NCI-H524 (cell line): Measurements from ENCODE around the gene SLC35F3.
A peak's percentile ranks its signal among the peaks of the same experiment; 100 is the strongest.
"Not testable (repeated sequence)": the region's sequence is repeated elsewhere in the genome, so short reads cannot be mapped to it uniquely, and the experiment has no call there.

Source experiments
- DNase-seq, 2 experiments: peaks; one replicate each; lab custom pipeline; 2025; lab: John Stamatoyannopoulos, UW

SLC35F3 gene

DNA sequence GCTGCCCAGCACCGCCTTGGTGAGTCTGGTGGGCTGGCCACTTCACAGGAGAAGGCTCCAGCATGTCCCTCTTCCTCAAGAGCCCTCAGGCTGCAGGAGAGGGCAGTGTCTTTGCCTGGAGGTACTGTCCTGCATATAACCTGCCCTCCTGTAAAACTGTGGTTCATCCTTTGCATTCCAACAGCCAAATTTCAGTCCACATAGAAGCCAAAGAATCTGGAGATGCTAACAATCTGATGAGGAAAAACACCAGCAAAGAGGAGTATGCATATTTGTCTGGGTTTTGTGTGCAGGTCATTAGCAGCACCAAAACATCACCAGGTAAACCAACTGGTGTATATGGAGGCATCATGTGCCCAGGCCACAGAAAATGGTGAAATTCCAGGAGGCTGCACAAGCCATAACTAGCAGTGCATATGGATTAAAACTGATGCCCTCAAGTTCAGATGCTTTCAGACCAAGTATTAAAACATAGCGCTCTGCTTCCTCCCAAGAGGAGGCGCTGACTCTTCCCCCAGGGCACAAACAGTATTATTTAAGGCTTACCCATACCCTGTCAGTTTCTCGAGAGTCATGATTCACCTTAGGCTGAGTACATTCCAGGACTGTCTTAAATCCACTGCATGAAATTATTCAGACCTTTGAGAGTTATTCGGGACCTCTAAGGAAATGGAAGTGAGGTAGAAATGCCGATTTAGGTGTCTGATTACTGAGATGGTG, 318.2 kb downstream of the SLC35F3 start:
- DNase-seq: no peak

DNA sequence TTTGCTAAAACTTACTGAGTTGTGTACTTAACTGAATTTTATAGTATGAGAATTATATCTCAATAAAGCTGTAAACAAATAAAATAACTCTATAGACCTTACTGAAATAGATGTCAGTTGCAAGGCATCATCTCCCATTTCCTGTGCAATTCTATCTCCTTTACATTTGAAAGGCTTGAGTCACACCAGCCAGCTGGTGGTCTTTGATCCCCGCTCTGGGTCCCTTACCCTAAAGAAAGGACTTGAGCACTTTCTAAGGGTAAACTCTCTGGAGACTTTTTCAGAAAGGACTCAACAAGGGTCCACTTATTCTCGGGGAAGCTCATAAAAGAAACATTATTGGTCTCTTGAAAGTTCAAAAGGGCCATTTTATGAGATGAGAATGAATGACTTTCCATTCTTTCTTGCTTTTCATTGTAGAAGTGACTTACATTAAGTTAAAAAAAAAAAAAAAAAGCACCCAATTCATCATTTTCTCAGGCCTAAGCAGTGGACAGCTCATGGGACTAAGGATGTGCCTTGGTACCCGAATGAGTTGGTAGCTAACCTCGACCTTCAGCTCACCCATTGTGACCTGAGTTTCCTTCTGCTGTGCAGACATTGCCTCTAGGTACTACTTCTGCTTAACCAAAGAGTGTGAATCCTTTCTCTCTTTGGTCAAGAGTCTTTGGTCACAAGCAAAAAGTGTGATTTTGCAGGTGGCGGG, 321.8 kb downstream of the SLC35F3 start:
- no peak for DNase-seq

DNA sequence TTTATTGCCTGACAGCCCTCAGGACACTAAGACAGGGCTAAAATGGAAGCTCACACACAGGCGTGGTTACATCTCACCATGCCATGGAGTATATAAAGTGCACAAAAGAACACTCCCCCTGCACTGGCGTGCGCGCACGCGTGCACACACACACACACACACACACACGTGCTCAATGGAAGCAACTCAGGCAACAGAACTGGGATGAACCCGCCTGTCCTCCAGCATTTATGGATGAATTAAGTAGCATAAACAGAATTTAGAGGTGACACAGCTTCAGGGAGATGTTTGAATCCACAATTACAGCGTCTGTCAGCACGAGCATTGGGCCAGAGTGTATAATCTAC, 322.3 kb downstream of the SLC35F3 start:
- DNase-seq: no peak

DNA sequence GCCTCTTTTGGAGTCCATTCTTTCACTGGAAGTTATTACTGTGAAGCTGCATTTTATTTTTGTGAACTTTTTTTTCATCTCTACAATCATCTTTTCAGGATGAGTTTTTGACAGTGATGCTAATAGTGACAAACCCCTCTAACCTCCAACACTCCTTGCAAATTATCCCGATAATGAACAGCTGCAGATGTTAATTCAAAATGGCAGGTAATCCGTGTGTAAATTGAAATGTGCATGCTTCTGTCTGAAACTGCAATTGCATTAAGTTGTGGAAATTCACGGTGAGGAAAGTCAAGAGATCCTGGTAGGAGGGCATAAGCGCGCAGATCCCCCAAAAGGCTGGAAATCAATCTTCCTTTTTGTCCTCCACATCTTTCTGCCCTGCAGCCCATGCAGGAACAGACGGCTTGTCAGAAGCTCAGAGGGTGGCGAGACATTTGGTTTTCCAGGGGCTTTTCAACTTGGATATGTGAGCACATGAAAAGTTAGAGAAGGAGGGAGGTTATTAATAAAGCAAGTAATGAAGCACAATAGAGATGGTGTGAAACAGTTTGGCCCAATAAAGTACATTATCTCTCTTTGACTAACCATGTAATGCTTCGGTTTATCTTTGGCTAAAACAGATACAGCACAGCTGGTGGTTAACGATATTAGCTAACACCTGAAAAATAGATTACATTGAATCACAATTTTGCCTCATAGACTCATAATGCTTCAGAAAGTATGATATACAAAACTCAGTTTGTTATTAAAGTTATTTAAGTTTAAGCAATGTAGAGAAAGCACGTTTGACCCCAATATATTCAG, 325.3 kb downstream of the SLC35F3 start:
- peak in 1 of 2 experiments; percentile 14 for DNase-seq

DNA sequence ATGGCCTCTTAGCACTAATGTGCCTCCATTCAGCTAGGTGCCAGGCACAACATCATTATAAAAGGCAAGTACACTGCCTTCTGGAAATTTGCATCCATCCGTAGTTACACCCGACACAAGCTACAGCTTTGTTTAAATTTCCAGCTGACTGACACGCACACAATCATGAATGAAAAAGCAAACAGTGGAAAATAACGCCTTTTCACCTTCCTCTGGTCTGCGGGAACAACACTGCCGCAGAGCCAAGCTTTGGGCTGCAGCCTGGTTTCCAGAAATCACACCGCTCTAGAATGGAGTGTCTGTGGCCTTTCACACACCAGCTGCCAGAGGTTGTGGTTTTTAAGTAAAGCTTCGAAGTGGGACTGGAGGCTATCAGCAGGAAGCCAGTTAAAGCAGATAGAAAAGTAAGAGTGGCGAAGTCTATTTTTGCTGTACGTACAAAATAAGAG, 326.0 kb downstream of the SLC35F3 start:
- no peak for DNase-seq

DNA sequence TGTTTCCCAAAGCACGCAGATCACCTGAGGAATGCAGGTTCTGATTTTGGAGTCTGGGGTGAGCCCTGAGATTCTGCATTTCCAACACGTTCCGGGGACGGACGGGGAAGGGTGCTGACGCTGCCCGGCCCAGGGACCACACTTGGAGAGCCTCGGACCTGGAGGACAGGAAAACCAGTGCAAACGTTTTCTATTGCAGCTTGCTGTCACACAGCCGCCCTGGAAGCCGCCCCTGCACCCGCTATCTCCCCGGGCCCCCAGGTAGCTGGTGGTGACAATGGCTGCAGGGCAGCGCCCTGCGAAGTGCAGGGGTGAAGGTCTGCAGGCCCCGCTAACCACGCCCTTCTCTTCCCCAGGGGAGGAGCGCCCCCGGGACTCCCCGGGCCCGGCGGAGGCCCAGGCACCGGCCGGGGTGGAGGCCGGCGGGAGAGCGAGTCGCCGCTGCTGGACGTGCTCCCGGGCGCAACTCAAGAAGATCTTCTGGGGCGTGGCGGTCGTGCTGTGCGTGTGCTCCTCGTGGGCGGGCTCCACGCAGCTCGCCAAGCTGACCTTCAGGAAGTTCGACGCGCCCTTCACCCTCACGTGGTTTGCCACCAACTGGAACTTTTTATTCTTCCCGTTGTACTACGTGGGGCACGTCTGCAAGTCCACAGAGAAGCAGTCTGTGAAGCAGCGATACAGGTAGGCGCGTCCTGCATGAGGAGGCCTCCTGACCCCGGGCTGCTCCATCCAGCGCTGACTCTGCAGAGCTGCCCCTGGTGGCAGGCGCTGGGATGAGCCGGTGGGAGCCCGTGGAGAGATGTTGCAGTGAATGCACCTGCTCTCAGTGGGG, 326.8 kb downstream of the SLC35F3 start:
- no peak for DNase-seq

DNA sequence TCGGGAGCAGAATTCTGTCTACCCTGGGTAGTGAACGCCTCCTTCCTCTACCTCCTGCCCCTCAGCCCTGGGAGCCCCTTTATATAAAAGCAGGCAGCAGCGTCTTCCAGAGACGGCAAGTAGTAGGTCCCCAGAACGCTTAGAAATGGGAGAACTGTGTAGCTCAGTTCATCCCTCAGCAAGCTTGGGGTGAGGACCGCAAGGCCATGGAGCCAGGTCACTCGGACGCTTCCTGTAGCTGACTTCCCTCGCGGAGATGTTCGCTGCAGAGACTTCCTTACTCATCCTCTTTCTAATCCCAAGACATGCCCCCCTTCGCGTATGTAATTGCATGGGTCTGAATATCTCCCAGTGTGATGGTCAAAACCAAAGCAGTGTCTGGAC, 327.4 kb downstream of the SLC35F3 start:
- no peak for DNase-seq

DNA sequence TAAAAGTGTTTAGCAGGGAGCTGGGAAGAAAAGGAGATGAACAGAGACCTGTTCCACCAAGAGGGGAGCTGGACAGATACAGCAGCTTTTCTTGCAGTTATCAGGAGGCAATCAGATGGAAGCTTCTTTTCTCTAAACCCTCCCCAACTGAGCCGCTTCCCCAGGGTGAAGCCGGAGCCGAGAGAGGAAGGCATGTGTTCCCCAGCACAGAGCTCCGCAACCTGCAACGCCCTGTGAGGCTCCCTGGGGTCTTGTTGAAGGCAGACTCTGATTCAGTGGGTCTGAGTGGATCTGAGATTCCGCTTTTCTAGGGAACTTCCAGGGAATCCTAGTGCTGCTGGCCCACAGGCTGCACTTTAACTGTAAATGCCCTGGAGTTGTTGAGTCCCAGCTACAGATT, 329.7 kb downstream of the SLC35F3 start:
- DNase-seq: peak in 1 of 2 experiments; percentile 7

DNA sequence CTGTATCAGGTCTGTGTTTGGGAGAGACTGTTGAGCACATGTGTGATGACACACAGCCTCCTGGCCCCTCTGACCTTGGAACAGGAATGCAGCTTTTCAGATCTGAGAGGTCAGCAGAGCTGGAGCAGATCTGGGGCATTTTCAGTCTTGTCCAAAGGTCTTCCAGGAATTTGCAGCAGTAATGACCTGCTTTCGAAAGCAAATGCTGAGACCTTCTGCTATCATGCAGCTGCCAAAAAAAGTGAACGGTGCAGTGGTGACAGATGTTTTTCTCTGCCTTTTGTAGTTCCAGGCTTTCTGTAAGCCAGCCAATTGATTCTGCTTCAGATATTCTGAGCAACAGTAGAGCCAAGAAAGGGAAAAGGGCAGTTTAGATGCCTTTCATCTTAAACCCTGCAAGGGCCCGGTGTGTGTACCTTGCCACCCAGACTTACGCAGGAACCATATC, 331.0 kb downstream of the SLC35F3 start:
- DNase-seq: peak in 1 of 2 experiments; percentile 16

DNA sequence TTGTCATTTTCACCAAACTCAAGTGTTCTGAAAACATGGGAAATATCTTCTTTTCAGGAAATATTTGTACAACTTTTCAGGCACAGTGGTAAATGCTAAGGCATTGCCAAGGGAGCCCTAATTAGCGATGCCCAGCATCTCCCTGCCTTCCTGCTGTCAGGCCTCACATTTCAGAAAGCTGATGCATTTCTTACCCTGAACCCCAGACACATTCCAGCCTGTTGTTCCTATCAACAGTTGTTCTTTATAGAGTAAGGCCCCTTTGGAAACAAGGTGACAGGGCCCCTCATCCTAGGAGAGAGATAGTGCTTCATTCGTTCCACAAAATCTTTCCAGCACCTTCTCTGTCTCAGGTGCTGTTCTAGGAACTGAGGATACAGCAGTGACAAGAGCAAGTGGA, 332.9 kb downstream of the SLC35F3 start:
- DNase-seq: no peak

DNA sequence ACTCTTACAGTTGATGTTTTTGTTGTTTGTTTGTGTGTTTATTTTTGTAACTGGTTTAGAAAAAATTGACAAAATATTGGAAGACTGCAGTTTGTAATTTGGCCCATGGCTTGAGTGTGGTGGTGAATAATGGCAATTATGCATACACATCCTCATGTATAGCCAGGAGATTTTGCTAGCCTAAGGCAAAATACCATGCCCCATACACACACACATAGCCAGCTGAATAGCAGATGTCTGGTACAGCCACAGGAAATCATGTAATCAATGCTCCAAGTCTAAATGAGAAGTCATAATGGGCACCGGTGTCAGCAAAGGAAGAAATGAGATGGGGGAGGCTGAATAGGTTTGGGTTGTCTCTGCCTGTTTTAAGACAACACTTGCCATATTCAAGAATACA, 333.6 kb downstream of the SLC35F3 start:
- DNase-seq: no peak

DNA sequence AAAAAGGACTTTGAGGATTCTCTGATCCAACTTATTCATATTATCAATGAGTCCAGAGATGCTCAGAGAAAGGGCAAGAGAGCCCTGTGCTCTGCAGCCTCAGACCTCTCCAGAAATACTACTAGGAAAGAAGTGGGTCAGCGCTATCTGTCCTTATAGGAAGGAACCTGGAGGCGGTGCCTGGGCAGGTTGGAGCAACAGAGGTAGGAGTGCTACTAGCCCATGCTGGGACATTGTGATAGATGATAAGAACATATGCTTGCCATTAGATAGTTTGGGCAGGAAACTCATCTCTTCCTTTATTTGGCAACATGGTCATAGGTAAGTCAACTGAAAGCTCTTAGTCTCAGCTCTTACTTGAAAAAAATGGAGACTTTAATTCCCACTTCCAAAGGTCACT, 335.0 kb downstream of the SLC35F3 start:
- no peak for DNase-seq

DNA sequence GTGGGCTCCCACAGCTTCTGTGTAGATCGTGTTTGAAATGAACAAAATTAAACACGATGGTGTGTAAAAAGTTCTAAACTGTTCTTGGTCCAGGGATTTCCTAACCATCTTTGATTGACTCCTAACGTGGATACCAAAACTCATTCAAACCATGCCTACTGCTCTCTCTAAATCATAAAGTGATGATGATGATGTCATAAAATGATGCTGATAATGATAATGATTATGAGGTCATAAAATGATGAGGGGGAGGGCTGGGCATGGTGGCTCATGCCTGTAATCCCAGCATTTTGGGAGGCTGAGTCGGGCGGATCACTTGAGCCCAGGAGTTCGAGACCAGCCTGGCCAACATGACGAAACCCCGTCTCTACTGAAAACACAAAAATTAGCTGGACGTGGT, 335.5 kb downstream of the SLC35F3 start:
- DNase-seq: no peak

DNA sequence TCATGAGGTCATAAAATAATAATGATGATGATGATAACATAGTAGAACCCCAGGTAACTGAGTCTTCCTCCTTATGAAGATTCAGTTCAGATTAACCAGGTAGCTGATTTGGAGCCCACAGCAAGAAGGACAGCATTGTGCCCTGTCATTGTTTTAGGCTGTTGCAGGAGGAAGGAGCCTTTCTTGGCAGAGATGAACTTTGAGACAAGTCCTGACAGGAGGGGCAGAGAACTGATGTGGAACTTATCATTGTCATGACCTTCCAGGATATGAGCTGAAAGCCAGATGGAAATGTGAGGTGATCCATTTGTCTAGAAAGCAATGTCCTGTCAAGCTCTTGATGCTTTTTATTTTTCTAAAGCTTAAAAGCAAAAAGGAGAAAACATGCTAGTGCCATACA, 336.2 kb downstream of the SLC35F3 start:
- no peak for DNase-seq

DNA sequence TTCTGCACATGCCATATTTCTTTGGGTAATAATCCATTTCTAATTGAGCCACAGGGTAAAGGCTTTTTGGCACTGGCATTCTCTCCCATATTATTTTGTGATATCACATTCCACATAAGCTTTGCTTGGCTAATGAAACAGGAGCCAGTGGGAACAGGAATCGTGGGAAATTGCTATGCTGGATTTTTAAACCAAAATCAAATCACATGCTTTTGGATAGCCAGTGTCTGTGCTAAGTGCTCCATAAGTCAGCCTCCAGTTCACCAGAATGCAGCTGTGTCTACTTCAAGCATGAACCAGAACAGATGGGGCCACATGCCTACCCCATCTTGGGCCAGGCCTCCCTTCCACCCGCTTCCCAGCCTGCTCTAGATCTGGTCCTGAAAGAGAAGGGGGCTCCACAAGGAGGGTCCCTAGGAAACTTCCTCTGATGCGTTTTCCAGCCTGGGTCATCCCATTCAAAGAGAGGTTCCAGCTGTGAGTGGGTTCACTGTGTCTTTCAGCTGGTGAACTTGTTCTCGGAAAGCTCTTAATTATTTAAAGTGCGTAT, 337.5 kb downstream of the SLC35F3 start:
- no peak for DNase-seq

DNA sequence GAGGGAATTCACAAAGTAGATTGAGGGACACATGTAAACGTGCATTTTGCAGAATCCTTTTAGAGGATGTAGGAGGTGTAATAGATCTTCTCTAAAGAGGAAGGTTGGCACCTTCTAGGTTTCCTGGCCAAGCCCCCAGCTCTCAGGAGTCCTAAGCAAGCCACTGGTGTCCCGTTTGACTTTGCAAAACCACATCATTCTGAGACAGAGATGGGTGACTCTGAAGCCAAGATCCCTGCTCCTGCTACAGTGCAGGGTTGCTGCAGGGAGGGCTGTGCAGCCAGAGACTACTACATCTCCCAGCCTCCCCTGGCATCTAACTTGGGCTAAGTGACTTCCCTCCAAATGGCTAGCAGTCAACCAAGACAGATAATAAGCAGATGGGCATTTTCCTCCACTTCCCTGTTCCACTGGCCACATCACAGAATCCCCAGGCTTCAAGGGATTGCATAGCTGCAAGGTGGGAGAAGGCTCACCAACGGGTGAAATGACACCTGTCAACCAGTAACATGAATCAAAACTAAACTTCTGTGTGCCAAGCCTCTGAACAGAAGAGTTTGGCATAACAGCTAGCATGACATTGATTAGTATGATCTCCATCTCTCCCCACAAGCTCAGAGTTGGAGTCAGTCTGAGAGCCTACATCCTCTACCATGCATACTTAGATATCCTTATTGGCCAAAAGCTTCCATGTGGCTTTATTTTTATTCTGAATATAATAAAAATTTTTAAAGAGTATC, 339.2 kb downstream of the SLC35F3 start:
- DNase-seq: no peak

DNA sequence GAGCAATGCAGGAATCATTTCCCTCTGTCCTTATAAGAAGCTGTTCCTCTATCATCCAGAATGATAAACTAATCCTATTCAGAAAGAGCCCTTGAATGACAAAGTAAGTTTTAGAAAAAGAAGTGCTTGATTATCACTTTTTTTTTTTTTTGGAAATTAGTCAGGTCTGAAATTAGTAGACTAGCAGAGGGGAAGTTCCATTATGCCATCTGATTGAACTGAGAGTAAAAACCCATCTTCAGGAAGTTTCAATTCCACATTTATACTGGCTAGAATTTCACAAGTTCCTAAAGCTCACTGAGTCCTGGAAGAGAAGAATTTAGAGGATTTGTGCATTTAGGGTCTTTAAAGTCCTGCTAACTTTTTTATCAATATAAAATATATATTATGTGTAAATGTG, 340.0 kb downstream of the SLC35F3 start:
- DNase-seq: no peak

DNA sequence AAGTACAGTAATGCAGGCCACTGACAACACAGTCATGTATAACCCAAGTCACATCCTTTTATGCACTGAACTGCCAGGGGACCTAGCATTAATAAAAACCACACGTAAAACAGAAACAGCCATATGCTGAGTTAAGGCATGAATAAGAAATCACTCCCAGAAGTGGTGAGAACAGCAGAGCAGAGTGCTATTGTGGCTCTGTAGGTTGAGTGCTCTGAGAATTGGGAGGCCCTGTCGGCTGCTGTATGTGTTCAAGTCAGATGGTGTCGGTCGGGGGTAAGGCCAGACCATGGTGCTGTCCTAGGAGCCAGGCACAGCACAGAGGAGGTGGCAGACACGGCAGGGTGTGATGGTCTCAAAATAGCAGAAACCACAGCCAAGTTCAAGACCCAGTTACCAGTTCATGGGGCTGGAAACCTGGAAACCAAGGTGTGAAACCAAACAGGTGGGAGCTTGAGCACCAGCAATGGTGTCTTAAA, 342.2 kb downstream of the SLC35F3 start:
- DNase-seq: no peak

DNA sequence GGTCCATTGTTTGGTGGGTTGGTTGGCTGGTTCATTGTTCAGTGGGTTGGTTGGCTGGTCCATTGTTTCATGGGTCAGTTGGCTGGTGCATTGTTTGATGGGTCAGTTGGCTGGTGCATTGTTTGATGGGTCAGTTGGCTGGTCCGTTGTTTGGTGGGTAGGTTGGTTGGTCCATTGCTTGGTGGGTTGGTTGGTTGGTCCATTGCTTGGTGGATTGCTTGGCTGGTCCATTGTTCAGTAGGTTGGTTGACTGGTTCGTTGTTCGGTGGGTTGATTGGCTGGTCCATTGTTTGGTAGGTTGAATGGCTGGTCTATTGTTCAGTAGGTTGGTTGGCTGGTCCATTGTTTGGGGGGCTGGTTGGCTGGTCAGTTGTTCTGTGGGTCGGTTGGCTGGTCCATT, 343.3 kb downstream of the SLC35F3 start:
- not testable (repeated sequence) for DNase-seq

DNA sequence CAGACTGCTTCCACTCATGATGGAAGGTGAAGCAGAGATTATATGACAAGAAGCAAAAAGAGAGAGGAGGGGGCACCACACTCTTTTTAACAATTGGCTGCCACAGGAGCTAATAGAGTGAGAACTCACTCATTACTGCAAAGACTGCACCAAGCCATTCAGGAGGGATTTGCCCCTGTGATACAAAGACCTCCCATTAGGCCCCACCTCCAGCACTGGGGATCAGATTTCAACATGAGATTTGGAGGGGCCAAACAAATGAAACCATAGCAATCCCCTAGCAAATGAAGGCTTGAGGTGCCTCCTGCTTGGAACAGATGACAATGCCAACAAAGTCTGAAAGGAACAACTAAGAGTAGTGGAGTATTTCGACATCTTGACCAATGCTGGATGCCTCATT, 346.3 kb downstream of the SLC35F3 start:
- no peak for DNase-seq

DNA sequence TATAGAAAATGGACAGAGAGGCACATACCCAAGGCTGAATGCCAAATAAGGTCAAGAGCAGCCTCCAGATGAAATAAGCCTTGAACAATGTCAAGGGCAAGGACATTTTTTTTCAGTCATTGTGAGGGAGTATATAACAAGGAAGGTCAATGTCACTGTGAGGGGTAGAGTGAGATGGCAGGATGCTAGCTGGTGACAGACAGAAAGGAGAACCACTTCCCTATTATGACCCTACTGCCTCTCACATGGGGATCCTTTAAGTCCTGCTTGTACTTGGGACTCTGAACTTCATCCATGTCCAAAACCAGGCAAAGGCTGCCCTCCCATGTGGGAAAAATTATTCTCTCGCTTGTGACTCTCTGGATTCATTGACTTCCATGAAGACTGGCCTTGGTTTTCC, 349.3 kb downstream of the SLC35F3 start:
- no peak for DNase-seq
